Measurements from ENCODE around the gene PLS3.

Gene PLS3

DNA sequence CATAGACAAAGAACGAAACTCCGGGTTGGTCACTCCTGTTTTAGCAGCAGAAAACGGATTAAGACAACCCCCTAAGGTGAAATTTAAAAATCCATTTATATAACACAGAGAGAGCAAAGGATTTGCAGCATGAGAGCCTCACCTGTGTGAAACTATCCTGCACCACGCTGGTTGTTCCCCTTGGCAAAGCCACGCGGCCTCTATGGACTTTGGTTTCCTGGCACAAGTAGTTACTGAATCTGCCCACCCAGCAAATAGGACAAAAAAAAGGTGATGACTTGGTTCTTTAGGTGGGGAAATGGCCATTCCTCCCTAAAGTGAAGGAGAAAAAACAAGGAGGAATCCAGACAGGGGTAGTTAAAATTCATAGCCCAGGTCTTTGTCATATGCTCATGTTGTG is 133.1 kb downstream of the PLS3 start:
- no peak for DNase-seq (ENCODE audit: low read depth in 2 of 2)

DNA sequence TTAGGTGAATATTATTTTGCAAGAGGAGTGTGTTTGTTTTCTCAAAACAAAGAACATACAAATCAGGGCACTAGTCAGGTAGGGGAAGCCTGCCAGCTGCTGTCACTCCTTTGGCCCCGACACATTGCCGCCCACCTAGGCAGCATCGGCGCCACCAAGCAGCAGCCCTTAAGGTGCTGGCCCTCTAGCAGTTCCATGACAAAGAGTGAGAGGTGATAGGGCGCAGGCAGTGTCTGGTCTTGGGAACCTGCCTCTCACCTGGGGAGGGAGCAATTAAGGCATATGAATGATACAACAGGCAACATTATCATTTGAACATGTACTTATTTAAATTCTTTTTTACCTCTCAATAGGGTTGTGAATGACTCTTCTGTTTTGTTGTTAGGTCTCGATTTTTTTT is 135.1 kb downstream of the PLS3 start:
- DNase-seq (ENCODE audit: low read depth in 2 of 2) = no peak

DNA sequence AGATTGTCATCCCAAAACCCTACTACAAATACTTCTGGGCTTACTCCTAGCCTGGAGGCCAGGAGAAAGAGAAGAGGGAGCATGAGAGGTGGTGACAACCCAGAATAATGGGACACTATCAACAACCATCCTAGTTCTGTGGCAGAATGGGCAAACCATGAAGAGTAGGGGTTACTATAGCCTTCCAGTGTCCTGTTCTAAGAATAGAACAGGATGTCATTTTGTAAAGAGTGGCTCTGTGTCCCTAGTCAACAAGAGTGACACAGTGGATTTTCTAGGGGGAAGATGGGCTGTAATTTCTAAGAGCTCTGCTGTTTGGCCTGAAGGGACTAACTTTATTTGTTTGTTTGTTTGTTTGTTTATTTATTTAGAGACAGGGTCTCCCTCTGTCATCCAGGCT is 136.0 kb downstream of the PLS3 start:
- no peak for DNase-seq (ENCODE audit: low read depth in 2 of 2)

DNA sequence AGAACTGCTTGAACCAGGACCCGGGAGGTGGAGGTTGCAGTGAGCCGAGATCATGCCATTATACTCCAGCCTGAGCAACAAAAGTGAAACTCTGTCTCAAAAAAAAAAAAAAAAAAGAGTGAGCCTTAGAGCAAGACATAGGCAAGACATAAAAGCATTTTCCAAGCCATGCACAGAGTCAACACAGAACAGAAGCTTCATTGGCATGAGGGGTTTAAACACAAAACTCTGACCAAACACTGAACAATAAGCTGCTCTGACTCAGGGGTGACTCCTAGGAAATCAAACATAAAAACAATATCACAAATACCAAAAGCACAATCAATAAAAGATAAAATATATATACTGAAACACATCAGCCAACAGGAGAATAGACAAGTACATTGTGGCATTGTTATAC is 136.8 kb downstream of the PLS3 start:
- no peak for DNase-seq (ENCODE audit: low read depth in 2 of 2)

Measured in stimulated activated CD4-positive, alpha-beta T cell treated with anti-CD3 and anti-CD28 coated beads, Interleukin-15, amount 100 ng/mL, for 48 hours (primary cell).